Endothelial cell of umbilical vein (primary cell): ENCODE data around the gene IGSF9B.

Source experiments
- CTCF ChIP-seq, 2 donors: IDR thresholded peaks; 1 replicate in 1 of 2; 2 replicates in 1 of 2; pipeline ENCODE4 v1.5.1; 2011; ENCODE audit warnings: low read length in 2 of 2, mild to moderate bottlenecking in 2 of 2, moderate library complexity in 2 of 2, control low read depth in 1 of 2, inconsistent platforms in 1 of 2, low read depth in 1 of 2; ENCODE audit not compliant: insufficient read depth in 1 of 2; ENCODE audit errors: extremely low read depth in 1 of 2
- EZH2 ChIP-seq: IDR thresholded peaks from 2 replicates; pipeline ENCODE4 v1.6.1; 2012; ENCODE audit warnings: borderline replicate concordance, low read depth, mild to moderate bottlenecking, moderate library complexity, low read length, inconsistent platforms; ENCODE audit not compliant: severe bottlenecking
- GATA2 ChIP-seq: IDR thresholded peaks from 2 replicates; pipeline ENCODE4 v1.7.0; 2011; ENCODE audit warnings: low read depth, mild to moderate bottlenecking, moderate library complexity, mixed read lengths, low read length; ENCODE audit not compliant: insufficient read length, insufficient read depth
- MAX ChIP-seq: IDR thresholded peaks from 2 replicates; pipeline ENCODE4 v1.6.1; 2011; ENCODE audit not compliant: insufficient read depth, insufficient read length
- POLR2A ChIP-seq: IDR thresholded peaks from 2 replicates; pipeline ENCODE4 v1.6.1; 2012; ENCODE audit warnings: low read depth, mild to moderate bottlenecking, control low read depth, low read length
- POLR2AphosphoS5 ChIP-seq: IDR thresholded peaks from 2 replicates; pipeline ENCODE4 v1.6.1; 2012; ENCODE audit warnings: low read depth, mild to moderate bottlenecking, control low read depth, low read length, moderate library complexity; ENCODE audit not compliant: insufficient read depth

GRCh38 chr11:133937468-133937867 lies 19.3 kb downstream of the IGSF9B start:
- TF ChIP-seq EZH2: no peak
- TF ChIP-seq POLR2AphosphoS5: no peak
- no peak for TF ChIP-seq CTCF (IDR thresholded peaks at IDR 0.05; ENCODE audit: extremely low read depth in 1 of 2, insufficient read depth in 1 of 2, low read depth in 1 of 2, low read length in 2 of 2)
- no peak for TF ChIP-seq MAX
- TF ChIP-seq GATA2: no peak
- no peak for TF ChIP-seq POLR2A
